Measurements from ENCODE around the gene PLD6. TPM values are rescaled to one million over a fixed set of nuclear protein-coding genes. Genes with fewer than 3 reads are reported as not detected.

PLD6 gene
- total and polyA plus RNA-seq, 5 experiments from 2014 or later: 6.6 to 13.1 (median 9.8) TPM

- ATAC-seq (no peak), DNase-seq (peak in 1 of 10 donors; percentile 53)
- Mint-ChIP-seq H3K4me3 (peak overlapping the region in 3 of 10 donors; percentile 23 to 48 (median 44)), H3K36me3 (peaks cover 0 to 68% (median 15%) of the 10 kb centered on the region in 3 donors), H3K27ac (peak overlapping the region in 8 of 10 donors; percentile 39 to 97 (median 84)), H3K27me3 (no peaks in the 10 kb centered on the region), H3K4me1 (peaks cover 21 to 72% (median 55%) of the 10 kb centered on the region in 4 donors), H3K9me3 (no peaks in the 10 kb centered on the region)
- POLR2A ChIA-PET: interaction anchor here (1.0 to 2.5 kb wide), 4 partner anchors 9 to 65 kb away, joined by 3 to 18 read pairs (median 4); partner anchors contain the start of gene FLCN
Observed at GRCh38 chr17:17172001-17172939, 33.9 kb downstream of the PLD6 start.

GRCh38 chr17:17171186-17171585, 34.9 kb downstream of the PLD6 start:
- H3K27me3 Mint-ChIP-seq: no peaks in the 10 kb centered on the region
- POLR2A ChIA-PET: interaction anchor here (1.6 to 2.5 kb wide), 3 partner anchors 10 to 66 kb away, joined by 3 to 18 read pairs (median 4); partner anchors contain the start of gene FLCN
- ATAC-seq: no peak
- DNase-seq: no peak
- peak overlapping the region in 8 of 10 donors; percentile 65 to 90 (median 80) for H3K27ac Mint-ChIP-seq
- H3K9me3 Mint-ChIP-seq: no peaks in the 10 kb centered on the region
- H3K36me3 Mint-ChIP-seq: peaks cover 0 to 65% (median 15%) of the 10 kb centered on the region in 3 donors
- peaks cover 21 to 65% (median 47%) of the 10 kb centered on the region in 4 donors for H3K4me1 Mint-ChIP-seq
- peak overlapping the region in 2 of 10 donors; percentile 13 to 62 for H3K4me3 Mint-ChIP-seq

GRCh38 chr17:17170346-17170985, 35.7 kb downstream of the PLD6 start:
- ATAC-seq (no peak), DNase-seq (no peak)
- Mint-ChIP-seq H3K27ac (peak overlapping the region in 8 of 10 donors; percentile 7 to 88 (median 44)), H3K27me3 (no peaks in the 10 kb centered on the region), H3K4me1 (peaks cover 16 to 57% (median 40%) of the 10 kb centered on the region in 4 donors), H3K36me3 (peaks cover 0 to 61% (median 17%) of the 10 kb centered on the region in 3 donors), H3K4me3 (no peak overlapping the region), H3K9me3 (no peaks in the 10 kb centered on the region)
- POLR2A ChIA-PET: interaction anchor here (0.7 kb wide), 1 partner anchor 96 kb away, joined by 3 read pairs; no protein-coding TSS in a partner anchor

GRCh38 chr17:17169396-17169795, 36.7 kb downstream of the PLD6 start:
- H3K36me3 Mint-ChIP-seq: peaks cover 0 to 64% (median 23%) of the 10 kb centered on the region in 3 donors
- peak overlapping the region in 6 of 10 donors; percentile 28 to 52 (median 34) for H3K27ac Mint-ChIP-seq
- no peaks in the 10 kb centered on the region for H3K9me3 Mint-ChIP-seq
- H3K4me1 Mint-ChIP-seq: peaks cover 16 to 49% (median 37%) of the 10 kb centered on the region in 4 donors
- POLR2A ChIA-PET: interaction anchor here (0.6 to 0.9 kb wide), 2 partner anchors 9 to 242 kb away, joined by 3 to 4 read pairs; no protein-coding TSS in a partner anchor
- ATAC-seq (no peak), DNase-seq (no peak)
- H3K27me3 Mint-ChIP-seq: no peaks in the 10 kb centered on the region
- no peak overlapping the region for H3K4me3 Mint-ChIP-seq

GRCh38 chr17:17168401-17168800, 37.7 kb downstream of the PLD6 start:
- POLR2A ChIA-PET: interaction anchor here (0.9 kb wide), 1 partner anchor 8 kb away, joined by 4 read pairs; no protein-coding TSS in a partner anchor

GRCh38 chr17:17167986-17168385, 38.1 kb downstream of the PLD6 start:
- H3K27ac Mint-ChIP-seq: peak overlapping the region in 1 of 10 donors; percentile 48
- peaks cover 16 to 41% (median 33%) of the 10 kb centered on the region in 4 donors for H3K4me1 Mint-ChIP-seq
- peaks cover 0 to 68% (median 21%) of the 10 kb centered on the region in 3 donors for H3K36me3 Mint-ChIP-seq
- no peak overlapping the region for H3K4me3 Mint-ChIP-seq
- ATAC-seq (no peak), DNase-seq (no peak)
- POLR2A ChIA-PET: interaction anchor here (1.0 kb wide), 1 partner anchor 15 kb away, joined by 3 read pairs; no protein-coding TSS in a partner anchor
- no peaks in the 10 kb centered on the region for H3K27me3 Mint-ChIP-seq
- H3K9me3 Mint-ChIP-seq: no peaks in the 10 kb centered on the region

More at GRCh38 chr17:17168401-17168800, 37.7 kb downstream of the PLD6 start:
- ATAC-seq: no peak
- peak overlapping the region in 6 of 10 donors; percentile 29 to 80 (median 60) for H3K27ac Mint-ChIP-seq
- peaks cover 0 to 66% (median 23%) of the 10 kb centered on the region in 3 donors for H3K36me3 Mint-ChIP-seq
- peaks cover 16 to 42% (median 35%) of the 10 kb centered on the region in 4 donors for H3K4me1 Mint-ChIP-seq
- H3K9me3 Mint-ChIP-seq: no peaks in the 10 kb centered on the region
- H3K4me3 Mint-ChIP-seq: no peak overlapping the region
- DNase-seq: no peak
- no peaks in the 10 kb centered on the region for H3K27me3 Mint-ChIP-seq

- peaks cover 0 to 71% (median 17%) of the 10 kb centered on the region in 3 donors for H3K36me3 Mint-ChIP-seq
- DNase-seq: no peak
- no peaks in the 10 kb centered on the region for H3K9me3 Mint-ChIP-seq
- no peak for ATAC-seq
- no peaks in the 10 kb centered on the region for H3K27me3 Mint-ChIP-seq
- H3K4me1 Mint-ChIP-seq: peaks cover 16 to 35% (median 26%) of the 10 kb centered on the region in 4 donors
- H3K4me3 Mint-ChIP-seq: no peak overlapping the region
- POLR2A ChIA-PET: interaction anchor here (1.0 kb wide), 1 partner anchor 15 kb away, joined by 3 read pairs; no protein-coding TSS in a partner anchor
- H3K27ac Mint-ChIP-seq: peak overlapping the region in 2 of 10 donors; percentile 75 to 85
Observed at GRCh38 chr17:17167356-17167755, 38.8 kb downstream of the PLD6 start.

GRCh38 chr17:17166446-17166845, 39.7 kb downstream of the PLD6 start:
- no peak overlapping the region for H3K4me3 Mint-ChIP-seq
- H3K27me3 Mint-ChIP-seq: no peaks in the 10 kb centered on the region
- H3K9me3 Mint-ChIP-seq: no peaks in the 10 kb centered on the region
- peaks cover 0 to 70% (median 24%) of the 10 kb centered on the region in 3 donors for H3K36me3 Mint-ChIP-seq
- peaks cover 15 to 28% (median 20%) of the 10 kb centered on the region in 4 donors for H3K4me1 Mint-ChIP-seq
- ATAC-seq: no peak
- no peak for DNase-seq
- POLR2A ChIA-PET: no interaction called here
- H3K27ac Mint-ChIP-seq: peak overlapping the region in 2 of 10 donors; percentile 51 to 75

GRCh38 chr17:17165666-17166308, 40.3 kb downstream of the PLD6 start:
- DNase-seq (no peak), ATAC-seq (no peak)
- Mint-ChIP-seq H3K27ac (no peak overlapping the region), H3K36me3 (peaks cover 0 to 71% (median 25%) of the 10 kb centered on the region in 3 donors), H3K4me1 (peaks cover 12 to 21% (median 14%) of the 10 kb centered on the region in 4 donors), H3K9me3 (no peaks in the 10 kb centered on the region), H3K27me3 (no peaks in the 10 kb centered on the region), H3K4me3 (no peak overlapping the region)
- POLR2A ChIA-PET: no interaction called here

- POLR2A ChIA-PET: no interaction called here
- H3K27me3 Mint-ChIP-seq: no peaks in the 10 kb centered on the region
- H3K4me3 Mint-ChIP-seq: no peak overlapping the region
- DNase-seq: no peak
- peaks cover 0 to 79% (median 25%) of the 10 kb centered on the region in 3 donors for H3K36me3 Mint-ChIP-seq
- ATAC-seq: no peak
- H3K27ac Mint-ChIP-seq: peak overlapping the region in 2 of 10 donors; percentile 41 to 78
- H3K9me3 Mint-ChIP-seq: no peaks in the 10 kb centered on the region
- peaks cover 7 to 16% (median 13%) of the 10 kb centered on the region in 4 donors for H3K4me1 Mint-ChIP-seq
Observed at GRCh38 chr17:17164676-17165075, 41.5 kb downstream of the PLD6 start.

- Mint-ChIP-seq H3K9me3 (no peaks in the 10 kb centered on the region), H3K27me3 (no peaks in the 10 kb centered on the region), H3K27ac (no peak overlapping the region), H3K4me1 (peaks cover 5 to 15% (median 13%) of the 10 kb centered on the region in 4 donors), H3K4me3 (no peak overlapping the region), H3K36me3 (peaks cover 0 to 80% (median 25%) of the 10 kb centered on the region in 3 donors)
- no peak for DNase-seq
- no peak for ATAC-seq
- POLR2A ChIA-PET: no interaction called here
Observed at GRCh38 chr17:17164156-17164555, 42.0 kb downstream of the PLD6 start.

GRCh38 chr17:17161759-17162158, 44.4 kb downstream of the PLD6 start:
- Mint-ChIP-seq H3K27ac (peak overlapping the region in 3 of 10 donors; percentile 12 to 84 (median 48)), H3K36me3 (peaks cover 0 to 83% (median 22%) of the 10 kb centered on the region in 3 donors), H3K4me1 (peaks cover 0 to 2% (median 1%) of the 10 kb centered on the region in 4 donors), H3K27me3 (no peaks in the 10 kb centered on the region), H3K4me3 (no peak overlapping the region), H3K9me3 (no peaks in the 10 kb centered on the region)
- no peak for ATAC-seq
- DNase-seq: no peak
- POLR2A ChIA-PET: no interaction called here

Data from naive thymus-derived CD8-positive, alpha-beta T cell (primary cell).